GM18508 (cell line): ENCODE data around the gene CTNNA1.

Source experiments
- ATAC-seq: cut with Tn5 transposase; IDR thresholded peaks from one replicate; pipeline ENCODE4 v1.9.1; 2021; ENCODE audit warnings: moderate number of reproducible peaks; ENCODE audit not compliant: insufficient read depth, unreplicated experiment

Gene CTNNA1

GRCh38 chr5:138978581-138978980 lies 225.4 kb downstream of the CTNNA1 start:
- ATAC-seq = no peak

GRCh38 chr5:138979684-138980280 lies 226.6 kb downstream of the CTNNA1 start:
- no peak for ATAC-seq

GRCh38 chr5:138980441-138980840 lies 227.2 kb downstream of the CTNNA1 start:
- ATAC-seq = no peak

GRCh38 chr5:138981131-138981530 lies 227.9 kb downstream of the CTNNA1 start:
- no peak for ATAC-seq

- ATAC-seq = no peak
These were observed 228.4 kb downstream of the CTNNA1 start for GRCh38 chr5:138981586-138981985.

GRCh38 chr5:138983984-138984383 lies 230.8 kb downstream of the CTNNA1 start:
- no peak for ATAC-seq
